HEK293 (cell line): ENCODE results near the gene UGGT2.

Experiments used
- CTCF ChIA-PET: fragments of 350-600 bp; formaldehyde crosslinking; extraction: SDS; loops from one replicate; lab custom pipeline; 2021; ENCODE audit warnings: antibody characterized with exemption; lab: Yijun Ruan, JAX
- POLR2A ChIA-PET: fragments of 300-600 bp; formaldehyde crosslinking; extraction: SDS; loops from one replicate; lab custom pipeline; 2020; ENCODE audit warnings: antibody characterized with exemption, inconsistent platforms; lab: Yijun Ruan, JAX
- H3K27ac ChIP-seq: fragments of 200-500 bp; sonication (Bioruptor generic); 2 replicates; pipeline ENCODE4 v1.5.1; 2014; ENCODE audit warnings: low read depth, low read length, control low read depth, inconsistent platforms; ENCODE audit errors: extremely low read depth
- H3K36me3 ChIP-seq, 2 experiments: fragments of 200-500 bp in 1 of 2; sonication (Bioruptor generic) in 1 of 2; 1 replicate in 1 of 2; 2 replicates in 1 of 2; pipeline ENCODE4 v1.5.1; 2014 to 2017; ENCODE audit warnings: inconsistent platforms in 2 of 2, low read length in 2 of 2; ENCODE audit not compliant: control insufficient read depth in 2 of 2, insufficient read depth in 1 of 2
- H3K4me1 ChIP-seq: fragments of 200-500 bp; sonication (Bioruptor generic); 2 replicates; pipeline ENCODE4 v1.5.1; 2014; ENCODE audit warnings: mild to moderate bottlenecking, low read length, inconsistent platforms; ENCODE audit not compliant: control insufficient read depth, insufficient read depth
- H3K4me3 ChIP-seq: 2 replicates; pipeline ENCODE4 v1.5.1; 2011; ENCODE audit warnings: low read depth, mild to moderate bottlenecking, control low read depth, low read length, moderate library complexity
- H3K9me3 ChIP-seq: fragments of 200-500 bp; sonication (Bioruptor generic); 2 replicates; pipeline ENCODE4 v1.5.1; 2014; ENCODE audit warnings: low read depth, low read length, inconsistent platforms; ENCODE audit not compliant: control insufficient read depth, insufficient read depth
- HOXD13 ChIP-seq: sonication (generic); formaldehyde crosslinking; IDR thresholded peaks from 2 replicates; pipeline ENCODE4 v1.8.0; 2022; ENCODE audit warnings: missing genetic modification reagents, borderline replicate concordance
- IKZF3 ChIP-seq: fragments of 450-650 bp; IDR thresholded peaks from 2 replicates; pipeline ENCODE4 v1.5.0; 2018; ENCODE audit warnings: missing biosample characterization, mild to moderate bottlenecking, missing genetic modification characterization, moderate library complexity
- SP2 ChIP-seq: fragments of 450-650 bp; formaldehyde crosslinking; IDR thresholded peaks from 2 replicates; pipeline ENCODE4 v1.5.1; 2016; ENCODE audit warnings: missing biosample characterization, missing genetic modification characterization
- TRIM28 ChIP-seq: IDR thresholded peaks from 2 replicates; pipeline ENCODE4 v1.6.1; 2011; ENCODE audit warnings: low read length, control low read depth, borderline replicate concordance
- ZBTB21 ChIP-seq: fragments of 450-650 bp; formaldehyde crosslinking; IDR thresholded peaks from 2 replicates; pipeline ENCODE4 v1.5.1; 2017; ENCODE audit warnings: missing biosample characterization, missing genetic modification characterization
- ZFHX2 ChIP-seq: fragments of 450-650 bp; formaldehyde crosslinking; conservative IDR thresholded peaks from 2 replicates; pipeline ENCODE4 v1.5.1; 2016; ENCODE audit warnings: missing biosample characterization, missing genetic modification characterization
- ZFP37 ChIP-seq: fragments of 450-650 bp; formaldehyde crosslinking; IDR thresholded peaks from 2 replicates; pipeline ENCODE4 v1.5.1; 2016; ENCODE audit warnings: missing biosample characterization, missing genetic modification characterization
- ZNF112 ChIP-seq: fragments of 450-650 bp; formaldehyde crosslinking; IDR thresholded peaks from 2 replicates; pipeline ENCODE4 v1.5.0; 2017; ENCODE audit warnings: missing biosample characterization, missing genetic modification characterization
- ZNF121 ChIP-seq: fragments of 450-650 bp; formaldehyde crosslinking; IDR thresholded peaks from 2 replicates; pipeline ENCODE4 v1.5.1; 2016; ENCODE audit warnings: missing biosample characterization, missing genetic modification characterization
- ZNF138 ChIP-seq: fragments of 450-650 bp; formaldehyde crosslinking; IDR thresholded peaks from 2 replicates; pipeline ENCODE4 v1.5.1; 2016; ENCODE audit warnings: missing biosample characterization, missing genetic modification characterization, borderline replicate concordance
- ZNF157 ChIP-seq: fragments of 450-650 bp; formaldehyde crosslinking; IDR thresholded peaks from 2 replicates; pipeline ENCODE4 v1.5.1; 2016; ENCODE audit warnings: missing biosample characterization, missing genetic modification characterization
- ZNF211 ChIP-seq: fragments of 450-650 bp; formaldehyde crosslinking; IDR thresholded peaks from 2 replicates; pipeline ENCODE4 v1.5.1; 2016; ENCODE audit warnings: low read depth, missing biosample characterization, missing genetic modification characterization
- ZNF23 ChIP-seq: fragments of 450-650 bp; formaldehyde crosslinking; IDR thresholded peaks from 2 replicates; pipeline ENCODE4 v1.5.1; 2016; ENCODE audit warnings: missing biosample characterization, missing genetic modification characterization, borderline replicate concordance
- ZNF394 ChIP-seq: fragments of 450-650 bp; formaldehyde crosslinking; IDR thresholded peaks from 2 replicates; pipeline ENCODE4 v1.5.1; 2016; ENCODE audit warnings: missing biosample characterization, missing genetic modification characterization, mild to moderate bottlenecking, moderate library complexity, borderline replicate concordance
- ZNF544 ChIP-seq: fragments of 450-650 bp; formaldehyde crosslinking; IDR thresholded peaks from 2 replicates; pipeline ENCODE4 v1.5.0; 2017; ENCODE audit warnings: missing biosample characterization, missing genetic modification characterization
- ZNF600 ChIP-seq: fragments of 450-650 bp; formaldehyde crosslinking; IDR thresholded peaks from 2 replicates; pipeline ENCODE4 v1.5.1; 2016; ENCODE audit warnings: missing biosample characterization, missing genetic modification characterization
- TF ChIP-seq, protein P1 (sequence below): fragments of 450-650 bp; formaldehyde crosslinking; IDR thresholded peaks from 2 replicates; pipeline ENCODE4 v1.5.1; 2016; ENCODE audit warnings: missing biosample characterization, missing genetic modification characterization
- TF ChIP-seq, protein P2 (sequence below): fragments of 450-650 bp; formaldehyde crosslinking; IDR thresholded peaks from 2 replicates; pipeline ENCODE4 v1.5.1; 2016; ENCODE audit warnings: missing biosample characterization, missing genetic modification characterization
- TF ChIP-seq, protein P3 (sequence below): fragments of 450-650 bp; formaldehyde crosslinking; IDR thresholded peaks from 2 replicates; pipeline ENCODE4 v1.5.1; 2016; ENCODE audit warnings: missing biosample characterization, missing genetic modification characterization, borderline replicate concordance
- TF ChIP-seq, protein P4 (sequence below): fragments of 450-650 bp; formaldehyde crosslinking; IDR thresholded peaks from 2 replicates; pipeline ENCODE4 v1.5.1; 2017; ENCODE audit warnings: missing biosample characterization, missing genetic modification characterization

Gene UGGT2

DNA sequence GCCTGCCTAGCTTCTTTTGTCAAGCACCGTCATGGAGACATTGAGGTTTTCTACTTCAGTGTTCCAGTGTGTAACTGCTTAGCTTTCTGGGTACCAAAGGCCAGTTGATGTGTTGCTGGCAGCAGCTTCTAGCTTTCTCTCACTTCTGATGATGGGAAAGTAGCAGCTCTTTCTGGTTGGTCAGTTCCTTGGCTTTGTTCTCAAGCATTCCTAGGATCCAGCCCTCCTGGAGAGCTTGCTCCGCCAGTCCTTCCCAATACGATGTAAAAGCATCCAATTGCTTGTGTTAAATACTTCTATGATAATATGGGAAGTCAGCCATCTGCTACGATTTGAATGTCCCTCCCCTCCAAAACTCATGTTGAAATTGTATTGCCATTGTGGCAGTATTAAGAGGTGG, 182.8 kb downstream of the UGGT2 start:
- CTCF ChIA-PET = no interaction called here

More for the DNA sequence above, 182.8 kb downstream of the UGGT2 start:
- peaks cover 0 to 12% of the 10 kb centered on the region in 2 experiments; a peak in 1 of 3 replicates for H3K36me3 ChIP-seq
- H3K4me1 ChIP-seq = no peaks in the 10 kb centered on the region
- H3K9me3 ChIP-seq = no peaks in the 10 kb centered on the region
- POLR2A ChIA-PET = no interaction called here
- no peak overlapping the region for H3K4me3 ChIP-seq
- TF ChIP-seq, protein P1, sequence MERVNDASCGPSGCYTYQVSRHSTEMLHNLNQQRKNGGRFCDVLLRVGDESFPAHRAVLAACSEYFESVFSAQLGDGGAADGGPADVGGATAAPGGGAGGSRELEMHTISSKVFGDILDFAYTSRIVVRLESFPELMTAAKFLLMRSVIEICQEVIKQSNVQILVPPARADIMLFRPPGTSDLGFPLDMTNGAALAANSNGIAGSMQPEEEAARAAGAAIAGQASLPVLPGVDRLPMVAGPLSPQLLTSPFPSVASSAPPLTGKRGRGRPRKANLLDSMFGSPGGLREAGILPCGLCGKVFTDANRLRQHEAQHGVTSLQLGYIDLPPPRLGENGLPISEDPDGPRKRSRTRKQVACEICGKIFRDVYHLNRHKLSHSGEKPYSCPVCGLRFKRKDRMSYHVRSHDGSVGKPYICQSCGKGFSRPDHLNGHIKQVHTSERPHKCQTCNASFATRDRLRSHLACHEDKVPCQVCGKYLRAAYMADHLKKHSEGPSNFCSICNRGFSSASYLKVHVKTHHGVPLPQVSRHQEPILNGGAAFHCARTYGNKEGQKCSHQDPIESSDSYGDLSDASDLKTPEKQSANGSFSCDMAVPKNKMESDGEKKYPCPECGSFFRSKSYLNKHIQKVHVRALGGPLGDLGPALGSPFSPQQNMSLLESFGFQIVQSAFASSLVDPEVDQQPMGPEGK (tag by site-specific recombination) = no peak
- TF ChIP-seq ZNF112 (no peak), ZNF600 (tag by site-specific recombination) (no peak), HOXD13 (no peak), ZNF138 (tag by site-specific recombination) (no peak), ZNF23 (tag by site-specific recombination) (no peak), ZNF394 (tag by site-specific recombination) (no peak), IKZF3 (tag by site-specific recombination) (no peak), ZNF544 (tag by site-specific recombination) (no peak), ZNF157 (no peak), ZFHX2 (tag by site-specific recombination) (no peak), ZFP37 (tag by site-specific recombination) (no peak), ZBTB21 (tag by site-specific recombination) (no peak), ZNF211 (tag by site-specific recombination) (no peak), ZNF121 (no peak), SP2 (tag by site-specific recombination) (no peak), TRIM28 (no peak)
- TF ChIP-seq, protein P2, sequence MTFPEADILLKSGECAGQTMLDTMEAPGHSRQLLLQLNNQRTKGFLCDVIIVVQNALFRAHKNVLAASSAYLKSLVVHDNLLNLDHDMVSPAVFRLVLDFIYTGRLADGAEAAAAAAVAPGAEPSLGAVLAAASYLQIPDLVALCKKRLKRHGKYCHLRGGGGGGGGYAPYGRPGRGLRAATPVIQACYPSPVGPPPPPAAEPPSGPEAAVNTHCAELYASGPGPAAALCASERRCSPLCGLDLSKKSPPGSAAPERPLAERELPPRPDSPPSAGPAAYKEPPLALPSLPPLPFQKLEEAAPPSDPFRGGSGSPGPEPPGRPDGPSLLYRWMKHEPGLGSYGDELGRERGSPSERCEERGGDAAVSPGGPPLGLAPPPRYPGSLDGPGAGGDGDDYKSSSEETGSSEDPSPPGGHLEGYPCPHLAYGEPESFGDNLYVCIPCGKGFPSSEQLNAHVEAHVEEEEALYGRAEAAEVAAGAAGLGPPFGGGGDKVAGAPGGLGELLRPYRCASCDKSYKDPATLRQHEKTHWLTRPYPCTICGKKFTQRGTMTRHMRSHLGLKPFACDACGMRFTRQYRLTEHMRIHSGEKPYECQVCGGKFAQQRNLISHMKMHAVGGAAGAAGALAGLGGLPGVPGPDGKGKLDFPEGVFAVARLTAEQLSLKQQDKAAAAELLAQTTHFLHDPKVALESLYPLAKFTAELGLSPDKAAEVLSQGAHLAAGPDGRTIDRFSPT (tag by site-specific recombination) = no peak
- TF ChIP-seq, protein P3, sequence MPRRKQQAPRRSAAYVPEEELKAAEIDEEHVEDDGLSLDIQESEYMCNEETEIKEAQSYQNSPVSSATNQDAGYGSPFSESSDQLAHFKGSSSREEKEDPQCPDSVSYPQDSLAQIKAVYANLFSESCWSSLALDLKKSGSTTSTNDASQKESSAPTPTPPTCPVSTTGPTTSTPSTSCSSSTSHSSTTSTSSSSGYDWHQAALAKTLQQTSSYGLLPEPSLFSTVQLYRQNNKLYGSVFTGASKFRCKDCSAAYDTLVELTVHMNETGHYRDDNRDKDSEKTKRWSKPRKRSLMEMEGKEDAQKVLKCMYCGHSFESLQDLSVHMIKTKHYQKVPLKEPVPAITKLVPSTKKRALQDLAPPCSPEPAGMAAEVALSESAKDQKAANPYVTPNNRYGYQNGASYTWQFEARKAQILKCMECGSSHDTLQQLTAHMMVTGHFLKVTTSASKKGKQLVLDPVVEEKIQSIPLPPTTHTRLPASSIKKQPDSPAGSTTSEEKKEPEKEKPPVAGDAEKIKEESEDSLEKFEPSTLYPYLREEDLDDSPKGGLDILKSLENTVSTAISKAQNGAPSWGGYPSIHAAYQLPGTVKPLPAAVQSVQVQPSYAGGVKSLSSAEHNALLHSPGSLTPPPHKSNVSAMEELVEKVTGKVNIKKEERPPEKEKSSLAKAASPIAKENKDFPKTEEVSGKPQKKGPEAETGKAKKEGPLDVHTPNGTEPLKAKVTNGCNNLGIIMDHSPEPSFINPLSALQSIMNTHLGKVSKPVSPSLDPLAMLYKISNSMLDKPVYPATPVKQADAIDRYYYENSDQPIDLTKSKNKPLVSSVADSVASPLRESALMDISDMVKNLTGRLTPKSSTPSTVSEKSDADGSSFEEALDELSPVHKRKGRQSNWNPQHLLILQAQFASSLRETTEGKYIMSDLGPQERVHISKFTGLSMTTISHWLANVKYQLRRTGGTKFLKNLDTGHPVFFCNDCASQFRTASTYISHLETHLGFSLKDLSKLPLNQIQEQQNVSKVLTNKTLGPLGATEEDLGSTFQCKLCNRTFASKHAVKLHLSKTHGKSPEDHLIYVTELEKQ = no peak
- TF ChIP-seq, protein P4, sequence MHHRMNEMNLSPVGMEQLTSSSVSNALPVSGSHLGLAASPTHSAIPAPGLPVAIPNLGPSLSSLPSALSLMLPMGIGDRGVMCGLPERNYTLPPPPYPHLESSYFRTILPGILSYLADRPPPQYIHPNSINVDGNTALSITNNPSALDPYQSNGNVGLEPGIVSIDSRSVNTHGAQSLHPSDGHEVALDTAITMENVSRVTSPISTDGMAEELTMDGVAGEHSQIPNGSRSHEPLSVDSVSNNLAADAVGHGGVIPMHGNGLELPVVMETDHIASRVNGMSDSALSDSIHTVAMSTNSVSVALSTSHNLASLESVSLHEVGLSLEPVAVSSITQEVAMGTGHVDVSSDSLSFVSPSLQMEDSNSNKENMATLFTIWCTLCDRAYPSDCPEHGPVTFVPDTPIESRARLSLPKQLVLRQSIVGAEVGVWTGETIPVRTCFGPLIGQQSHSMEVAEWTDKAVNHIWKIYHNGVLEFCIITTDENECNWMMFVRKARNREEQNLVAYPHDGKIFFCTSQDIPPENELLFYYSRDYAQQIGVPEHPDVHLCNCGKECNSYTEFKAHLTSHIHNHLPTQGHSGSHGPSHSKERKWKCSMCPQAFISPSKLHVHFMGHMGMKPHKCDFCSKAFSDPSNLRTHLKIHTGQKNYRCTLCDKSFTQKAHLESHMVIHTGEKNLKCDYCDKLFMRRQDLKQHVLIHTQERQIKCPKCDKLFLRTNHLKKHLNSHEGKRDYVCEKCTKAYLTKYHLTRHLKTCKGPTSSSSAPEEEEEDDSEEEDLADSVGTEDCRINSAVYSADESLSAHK (tag by site-specific recombination) = no peak
- no peak overlapping the region for H3K27ac ChIP-seq
